Nasal cavity respiratory epithelium epithelial cell of viscerocranial mucosa (primary cell): ENCODE results near the gene LDHA. TPM values are rescaled to one million over a fixed set of nuclear protein-coding genes. Genes with fewer than 3 reads are reported as not detected.

Source experiments
- total RNA-seq: library from RNA; depleted of rRNA; stranded (reverse); fragments of >200 nt; gene quantifications from 2 replicates; pipeline ENCODE4 v1.2.3, GENCODE V29; 2014

LDHA gene
- total RNA-seq = 451 and 1,044 TPM in 2 replicates

GRCh38 chr11:18394275-18394927 is at the start of gene LDHA:
Gene LDHA (plus strand): TSS chr11:18394563. CDS start chr11:18396843, 2,280 bp downstream.

DNA sequence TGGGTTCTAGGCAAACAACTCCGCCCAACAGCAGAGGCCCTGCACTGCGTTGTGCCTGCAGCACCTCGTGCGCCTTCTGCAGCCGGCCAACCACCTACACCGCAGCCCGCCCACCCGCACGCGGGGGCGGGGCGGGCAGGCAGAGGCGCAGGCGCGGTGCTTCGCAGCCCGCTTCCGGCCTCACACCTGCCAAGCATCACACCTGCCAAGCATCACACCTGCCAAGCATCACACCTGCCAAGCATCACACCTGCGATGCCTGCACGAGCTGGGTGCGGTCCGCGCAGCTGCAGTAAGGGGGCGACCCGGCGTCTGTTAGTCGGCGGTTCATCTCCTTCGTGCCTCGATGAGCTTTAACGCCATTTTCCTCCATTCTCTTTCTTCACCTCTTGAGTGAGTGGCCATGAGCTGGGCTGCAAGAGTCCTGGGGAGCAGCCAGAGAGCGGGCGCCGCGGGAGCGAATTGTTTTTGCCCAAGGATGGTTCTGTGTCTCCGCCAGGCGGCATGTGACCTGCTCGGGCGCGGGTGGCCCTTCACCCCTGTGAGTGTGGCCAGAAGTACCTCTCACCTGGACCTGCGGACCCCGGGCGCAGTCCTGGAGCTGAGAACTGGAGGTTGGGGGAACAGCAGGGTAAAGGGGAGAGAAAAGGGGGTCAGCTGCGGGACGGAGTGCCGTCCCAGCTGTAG is 61.5 kb downstream of the LDHA start, which contains the start of gene LDHAL6A:
Gene LDHAL6A (plus strand): TSS at position 171 of the 687 bp plus-strand sequence. CDS start 825 bp downstream, outside the sequence.

Other genes with a start within 250 kb of the LDHA start
- gene MRGPRX4, start 221.7 kb upstream of the LDHA start, total RNA-seq = not detected in 2 replicates
- 0.64 TPM in 1 of 2 replicates, not detected in the other for gene SAA4, start 157.8 kb upstream of the LDHA start, total RNA-seq
- 1.7 and 37.6 TPM in 2 replicates for gene SAA2, start 145.9 kb upstream of the LDHA start, total RNA-seq
- 10.3 and 80.4 TPM in 2 replicates for gene SAA1, start 128.3 kb upstream of the LDHA start, total RNA-seq
- 65.5 and 87.8 TPM in 2 replicates for gene HPS5, start 72.4 kb upstream of the LDHA start, total RNA-seq
- 94.9 and 96.7 TPM in 2 replicates for gene GTF2H1, start 72.0 kb upstream of the LDHA start, total RNA-seq
- gene LDHC, start 17.8 kb downstream of the LDHA start, total RNA-seq = not detected in 2 replicates
- gene LDHAL6A, start 61.3 kb downstream of the LDHA start, total RNA-seq = not detected in 2 replicates
- gene TSG101, start 132.4 kb downstream of the LDHA start, total RNA-seq = 59.7 and 62.9 TPM in 2 replicates
- gene UEVLD, start 194.2 kb downstream of the LDHA start, total RNA-seq = 24.6 and 32.2 TPM in 2 replicates
- 0.50 TPM in 1 of 2 replicates, not detected in the other for gene MISFA, start 205.2 kb downstream of the LDHA start, total RNA-seq
- gene SPTY2D1, start 239.8 kb downstream of the LDHA start, total RNA-seq = 19.5 and 23.4 TPM in 2 replicates